HepG2 (cell line): ENCODE results near the gene CTNNA3. TPM values are rescaled to one million over a fixed set of nuclear protein-coding genes. Genes with fewer than 3 reads are reported as not detected.

Source experiments
- ATAC-seq: fragments of 200-7000 bp; cut with Tn5 transposase; 3 replicates; pipeline ENCODE4 v1.9.1; 2020; ENCODE audit warnings: mild to moderate bottlenecking, moderate library complexity
- BruUV-seq: library from RNA; stranded (reverse); fragments of 400-500 nt; replicated peaks from 2 replicates; lab custom pipeline; 2021; lab: Mats Ljungman, UMichigan
- CTCF ChIA-PET: fragments of 300-600 bp; formaldehyde crosslinking; extraction: SDS; loops from one replicate; lab custom pipeline; 2021; ENCODE audit warnings: low total read pairs, inconsistent platforms, low intra/inter-chr PET ratio; lab: Yijun Ruan, JAX
- POLR2A ChIA-PET: fragments of 350-600 bp; sonication (Branson Sonifier 250); formaldehyde crosslinking; loops from one replicate; lab custom pipeline; 2020; ENCODE audit warnings: antibody characterized with exemption, inconsistent platforms; lab: Yijun Ruan, JAX
- DNase-seq: peaks from one replicate; pipeline ENCODE4 v3.0.0-alpha.2; 2015; ENCODE audit warnings: low spot score
- FAIRE-seq: peaks from 3 replicates; lab custom pipeline; 2011; peaks lifted over from hg19 to GRCh38; lab: Jason Lieb, UNC
- H2AFZ ChIP-seq: one replicate; pipeline ENCODE4 v1.6.1; 2011; ENCODE audit warnings: low read length, inconsistent platforms
- H3K27ac ChIP-seq: fragments of 300-600 bp; 3 replicates; pipeline ENCODE4 v1.8.0; 2011; ENCODE audit warnings: mixed run types, mild to moderate bottlenecking, mixed read lengths, low read length, inconsistent platforms; ENCODE audit not compliant: insufficient read depth; ENCODE audit errors: extremely low read length
- H3K27me3 ChIP-seq, 2 experiments: fragments of 200-600 bp in 1 of 2; 2 replicates in 1 of 2; 3 replicates in 1 of 2; pipeline versions ENCODE4 v1.6.0 to v1.8.0; 2011; ENCODE audit warnings: low read length in 2 of 2, mild to moderate bottlenecking in 2 of 2, moderate library complexity in 2 of 2, inconsistent platforms in 1 of 2; ENCODE audit not compliant: insufficient read depth in 2 of 2, control insufficient read depth in 1 of 2
- H3K36me3 ChIP-seq, 2 experiments: fragments of 200-600 bp in 1 of 2; replicated peaks in 1 of 2; 2 replicates in 1 of 2; 3 replicates in 1 of 2; pipeline versions ENCODE4 v1.5.1 to v1.8.0; 2011; ENCODE audit warnings: low read length in 2 of 2, inconsistent platforms in 1 of 2; ENCODE audit not compliant: insufficient read depth in 2 of 2, control insufficient read depth in 1 of 2
- H3K4me1 ChIP-seq: 2 replicates; pipeline ENCODE4 v1.5.1; 2012; ENCODE audit warnings: low read length, inconsistent platforms; ENCODE audit not compliant: insufficient read depth
- H3K4me2 ChIP-seq: 2 replicates; pipeline ENCODE4 v1.6.0; 2011; ENCODE audit warnings: low read depth, low read length, inconsistent platforms
- H3K4me3 ChIP-seq, 3 experiments: fragments of 200-600 bp in 1 of 3; sonication (generic), shearing (Covaris generic) in 1 of 3; replicated peaks in 1 of 3; 2 replicates each; pipeline ENCODE4 v1.5.1; 2011 to 2016; ENCODE audit warnings: low read length in 3 of 3, inconsistent platforms in 2 of 3, low read depth in 2 of 3, mild to moderate bottlenecking in 2 of 3, control low read depth in 1 of 3, mixed read lengths in 1 of 3; ENCODE audit not compliant: insufficient read depth in 1 of 3
- H3K79me2 ChIP-seq: one replicate; pipeline ENCODE4 v1.6.1; 2011; ENCODE audit warnings: low read length, inconsistent platforms; ENCODE audit not compliant: insufficient read depth
- H3K9ac ChIP-seq: 2 replicates; pipeline ENCODE4 v1.6.0; 2011; ENCODE audit warnings: mild to moderate bottlenecking, low read depth, low read length, inconsistent platforms; ENCODE audit not compliant: insufficient read depth
- H3K9me3 ChIP-seq: 2 replicates; pipeline ENCODE4 v1.5.1; 2012; ENCODE audit warnings: mild to moderate bottlenecking, low read length
- H4K20me1 ChIP-seq: 2 replicates; pipeline ENCODE4 v1.6.0; 2011; ENCODE audit warnings: inconsistent platforms, mild to moderate bottlenecking, low read length, moderate library complexity; ENCODE audit not compliant: insufficient read depth
- DNMT1 ChIP-seq: sonication (generic); formaldehyde crosslinking; IDR thresholded peaks from 2 replicates; pipeline ENCODE4 v1.5.1; 2020; ENCODE audit warnings: mild to moderate bottlenecking, missing genetic modification reagents
- GABPA ChIP-seq, 2 experiments: IDR thresholded peaks; 2 replicates each; pipeline ENCODE4 v1.6.1; 2011 to 2016; ENCODE audit warnings: low read depth in 2 of 2, low read length in 1 of 2, missing biosample characterization in 1 of 2, missing genetic modification characterization in 1 of 2
- GFI1 ChIP-seq: sonication (generic); formaldehyde crosslinking; IDR thresholded peaks from 2 replicates; pipeline ENCODE4 v1.5.0; 2020; ENCODE audit warnings: missing genetic modification reagents, mild to moderate bottlenecking, borderline replicate concordance
- MAF1 ChIP-seq: sonication (generic); formaldehyde crosslinking; IDR thresholded peaks from 2 replicates; pipeline ENCODE4 v1.5.0; 2020; ENCODE audit warnings: missing genetic modification reagents, borderline replicate concordance
- MAZ ChIP-seq, 2 experiments: sonication (generic) in 1 of 2; formaldehyde crosslinking in 1 of 2; IDR thresholded peaks; 2 replicates each; pipeline versions ENCODE4 v1.5.0 to v1.6.1; 2012 to 2020; ENCODE audit warnings: low read depth in 2 of 2, mild to moderate bottlenecking in 2 of 2, borderline replicate concordance in 1 of 2, improper control_type of control experiment in 1 of 2, low read length in 1 of 2, missing genetic modification reagents in 1 of 2, moderate library complexity in 1 of 2
- MEIS2 ChIP-seq: sonication (generic); formaldehyde crosslinking; IDR thresholded peaks from 2 replicates; pipeline ENCODE4 v1.9.0; 2021; ENCODE audit warnings: mild to moderate bottlenecking, missing genetic modification reagents
- MXI1 ChIP-seq: IDR thresholded peaks from 3 replicates; pipeline ENCODE4 v1.6.1; 2012; ENCODE audit warnings: low read depth, low read length, inconsistent platforms, borderline replicate concordance
- PRPF4 ChIP-seq: fragments of 200-400 bp; formaldehyde crosslinking; IDR thresholded peaks from 2 replicates; pipeline ENCODE4 v1.6.1; 2016; ENCODE audit warnings: low read length, low read depth; ENCODE audit not compliant: poor library complexity, severe bottlenecking
- REL ChIP-seq: sonication (generic); formaldehyde crosslinking; conservative IDR thresholded peaks from 2 replicates; pipeline ENCODE4 v1.8.0; 2022; ENCODE audit warnings: mild to moderate bottlenecking, missing genetic modification reagents, moderate library complexity
- ZNF350 ChIP-seq: sonication (generic); formaldehyde crosslinking; IDR thresholded peaks from 2 replicates; pipeline ENCODE4 v1.4.0; 2020; ENCODE audit warnings: mild to moderate bottlenecking, low read depth, missing genetic modification reagents, borderline replicate concordance
- ZNF484 ChIP-seq: sonication (generic); formaldehyde crosslinking; IDR thresholded peaks from 2 replicates; pipeline ENCODE4 v1.5.1; 2020; ENCODE audit warnings: mild to moderate bottlenecking, low read depth, missing genetic modification reagents, borderline replicate concordance
- ZNF550 ChIP-seq: sonication (generic); formaldehyde crosslinking; IDR thresholded peaks from 2 replicates; pipeline ENCODE4 v1.4.0; 2020; ENCODE audit warnings: mild to moderate bottlenecking, missing genetic modification reagents, borderline replicate concordance
- ZNF788 ChIP-seq: sonication (generic); formaldehyde crosslinking; IDR thresholded peaks from 2 replicates; pipeline ENCODE4 v1.5.0; 2020; ENCODE audit warnings: mild to moderate bottlenecking, missing genetic modification reagents, borderline replicate concordance
- ZNF850 ChIP-seq: sonication (generic); formaldehyde crosslinking; conservative IDR thresholded peaks from 2 replicates; pipeline ENCODE4 v1.9.0; 2021; ENCODE audit warnings: mild to moderate bottlenecking, missing genetic modification reagents
- WGBS: methylation state at CpG from one replicate; pipeline ENCODE4 v1.1.6; 2017; ENCODE audit warnings: low lambda C conversion rate; 5-methylcytosine and 5-hydroxymethylcytosine counted together
- in situ Hi-C: cut with HindIII; loops from 2 replicates; pipeline ENCODE4 v1.10.0; 2017; ENCODE audit warnings: low pct_unique_long_range_greater_than_20kb; ENCODE audit not compliant: extremely low pct_ligation_motif_present
- intact Hi-C: fragments of 100-400 bp; cut with micrococcal nuclease; formaldehyde crosslinking; loops from one replicate; pipeline ENCODE4 v1.10.0; 2022; ENCODE audit not compliant: unreplicated experiment
- polyA plus RNA-seq, 8 experiments: library from polyadenylated mRNA; depleted of rRNA in 3 of 8; stranded (reverse) in 7 of 8; unstranded in 1 of 8; fragments of >200 nt; fragmentation: Illumina TruSeq in 4 of 8; extraction: Trizol in 4 of 8; gene quantifications; 2 replicates each; pipeline versions ENCODE4 v1.2.1 to v1.2.3, GENCODE V29; 2011 to 2016; ENCODE audit warnings: low read depth in 4 of 8, missing spikeins in 1 of 8, mixed read lengths in 1 of 8; ENCODE audit not compliant: insufficient read depth in 1 of 8
- total RNA-seq, 5 experiments: library from RNA; depleted of rRNA; stranded (reverse); fragments of >200 nt; fragmentation: Illumina TruSeq; extraction: Trizol; gene quantifications; 2 replicates each; pipeline ENCODE4 v1.2.3, GENCODE V29; 2016; ENCODE audit warnings: low read depth in 1 of 5

Gene CTNNA3
- total and polyA plus RNA-seq, 2 of the 13 experiments (the other 11 are each of a cell fraction or from before 2014, with no cell fraction given), result not detected

DNA sequence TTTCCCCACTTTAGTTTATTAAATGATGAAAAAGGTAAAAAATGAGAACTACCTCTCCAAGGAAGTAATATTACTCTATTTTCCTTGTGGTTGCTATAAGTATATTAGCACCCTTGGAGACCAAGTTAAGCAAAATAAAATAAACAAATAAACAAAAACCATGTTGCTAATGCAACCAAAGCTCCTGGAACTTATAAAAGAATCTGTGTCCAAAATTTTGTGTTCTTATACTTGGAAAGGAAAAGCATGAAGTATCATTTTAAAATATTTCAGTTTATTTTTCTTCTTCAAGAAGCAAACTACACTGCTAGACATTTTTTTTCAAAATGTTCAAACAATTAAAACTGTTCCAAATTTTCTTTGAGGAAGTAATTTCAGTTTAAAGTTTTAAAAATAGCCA is 1212.0 kb downstream of the CTNNA3 start:
- no peak for ATAC-seq
- Histone ChIP-seq H3K9me3 (peaks cover 34% of the 10 kb centered on the region), H3K79me2 (no peaks in the 10 kb centered on the region), H3K36me3 (no peaks in the 10 kb centered on the region), H4K20me1 (no peaks in the 10 kb centered on the region), H3K9ac (no peak overlapping the region), H3K4me1 (no peaks in the 10 kb centered on the region), H2AFZ (no peak overlapping the region), H3K4me3 (no peak overlapping the region), H3K27me3 (no peaks in the 10 kb centered on the region), H3K4me2 (no peak overlapping the region), H3K27ac (no peak overlapping the region)
- FAIRE-seq, result no peak
- in situ Hi-C loops (no loop called here), intact Hi-C loops (no loop called here)
- ChIA-PET CTCF (no interaction called here), POLR2A (no interaction called here)
- BruUV-seq, result no TSS peak
- DNase-seq, result no peak
- TF ChIP-seq ZNF550 (CRISPR knock-in tag), result no peak
- TF ChIP-seq MEIS2 (CRISPR knock-in tag), result no peak
- no peak for TF ChIP-seq MXI1

DNA sequence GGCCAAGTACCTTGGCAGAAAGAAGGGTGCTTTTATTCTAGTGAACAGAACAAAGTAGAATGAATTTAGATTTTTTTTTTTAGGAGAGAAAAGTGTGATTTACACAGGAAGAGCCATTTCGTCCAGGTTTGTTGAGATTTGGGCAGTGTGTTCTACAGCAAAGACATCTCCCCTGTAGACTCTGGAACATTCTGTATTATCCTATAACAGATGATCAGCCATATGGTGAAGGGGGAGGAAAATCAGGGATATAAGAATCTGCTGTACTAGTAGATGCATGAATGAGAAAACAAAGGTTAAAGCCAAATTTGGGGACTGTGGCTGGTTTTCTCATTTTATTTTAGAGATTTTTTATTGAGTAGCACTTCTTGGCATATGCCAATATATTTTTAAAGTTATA is 1223.8 kb downstream of the CTNNA3 start:
- no TSS peak for BruUV-seq
- WGBS, result 0% methylated on average over 1 of the region's 1 CpG
- H3K27ac ChIP-seq, result no peak overlapping the region
- no peaks in the 10 kb centered on the region for H3K36me3 ChIP-seq
- H3K9ac ChIP-seq, result no peak overlapping the region
- CTCF ChIA-PET, result no interaction called here
- POLR2A ChIA-PET, result no interaction called here
- peaks cover 52% of the 10 kb centered on the region for H3K9me3 ChIP-seq
- no peaks in the 10 kb centered on the region for H3K27me3 ChIP-seq
- DNase-seq (no peak), ATAC-seq (no peak), FAIRE-seq (no peak)
- intact Hi-C loops (no loop called here), in situ Hi-C loops (no loop called here)
- H2AFZ ChIP-seq, result no peak overlapping the region
- no peaks in the 10 kb centered on the region for H4K20me1 ChIP-seq
- no peak overlapping the region for H3K4me3 ChIP-seq
- H3K4me2 ChIP-seq, result no peak overlapping the region
- H3K4me1 ChIP-seq, result no peaks in the 10 kb centered on the region
- H3K79me2 ChIP-seq, result no peaks in the 10 kb centered on the region
- TF ChIP-seq ZNF350, result no peak
- no peak for TF ChIP-seq GFI1
- TF ChIP-seq MAZ (IDR thresholded peaks at IDR 0.05; ENCODE audit: borderline replicate concordance, low read depth, low read length), result no peak
- TF ChIP-seq MAZ (CRISPR knock-in tag; IDR thresholded peaks at IDR 0.05; ENCODE audit: low read depth), result no peak
- TF ChIP-seq PRPF4, result no peak
- no peak for TF ChIP-seq DNMT1
- no peak for TF ChIP-seq GABPA (IDR thresholded peaks at IDR 0.05; ENCODE audit: low read depth, low read length)
- no peak for TF ChIP-seq GABPA (CRISPR knock-in tag; IDR thresholded peaks at IDR 0.05; ENCODE audit: low read depth)
- TF ChIP-seq ZNF850 (CRISPR knock-in tag), result no peak
- no peak for TF ChIP-seq REL (CRISPR knock-in tag)
- no peak for TF ChIP-seq ZNF484 (CRISPR knock-in tag)
- TF ChIP-seq MAF1, result no peak
- TF ChIP-seq ZNF788 (CRISPR knock-in tag), result no peak
